ENCODE data around the gene FGF13. TPM values are rescaled to one million over a fixed set of nuclear protein-coding genes. Genes with fewer than 3 reads are reported as not detected.

Gene FGF13
- total RNA-seq, 1 experiment from 2014 or later, result 36.5 TPM

DNA sequence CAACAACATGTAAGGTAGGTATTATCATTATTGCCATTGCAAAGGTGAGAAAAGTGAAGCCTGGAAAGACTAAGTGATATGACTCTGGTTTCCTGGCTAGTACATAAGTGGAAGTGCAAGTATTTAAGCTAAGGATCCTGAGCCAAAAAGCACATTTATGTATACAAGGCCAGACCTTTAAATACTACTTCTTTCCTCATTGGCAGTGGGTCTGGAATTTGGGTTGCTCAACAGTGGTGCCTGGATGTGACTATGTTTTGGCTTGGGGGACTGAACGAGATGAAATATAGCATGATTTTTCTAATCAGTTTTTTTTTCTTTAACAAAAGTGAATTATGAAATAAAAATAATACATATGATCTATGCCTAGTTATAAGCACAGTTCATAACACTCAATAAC is 7.4 kb upstream of the FGF13 start:
- Histone ChIP-seq H3K27ac (ENCODE audit: low read depth, low read length, poor library complexity, severe bottlenecking) (no peak overlapping the region), H3K4me1 (ENCODE audit: insufficient read depth, low read length, poor library complexity, severe bottlenecking) (no peaks in the 10 kb centered on the region), H3K9me3 (ENCODE audit: low read depth, low read length, poor library complexity, severe bottlenecking) (no peaks in the 10 kb centered on the region), H3K36me3 (ENCODE audit: insufficient read depth, low read length, poor library complexity, severe bottlenecking) (no peaks in the 10 kb centered on the region), H3K27me3 (replicated peaks; ENCODE audit: insufficient read depth, low read depth, low read length, poor library complexity) (no peaks in the 10 kb centered on the region), H3K4me3 (ENCODE audit: low read depth, low read length, poor library complexity, severe bottlenecking) (no peak overlapping the region)
- CTCF ChIA-PET, result no interaction called here
- POLR2A ChIA-PET (ENCODE audit: low non-redundant PET), result no interaction called here
- BruUV-seq (replicated peaks), result no TSS peak
- TF ChIP-seq CTCF (conservative IDR thresholded peaks at IDR 0.05; ENCODE audit: low read depth, low read length) (no peak), EZH2 (IDR thresholded peaks at IDR 0.05; ENCODE audit: borderline replicate concordance, low read depth, low read length, poor library complexity, severe bottlenecking) (no peak)
- DNase-seq (ENCODE audit: low spot score), result no peak
- intact Hi-C loops (cut with micrococcal nuclease; ENCODE audit: unreplicated experiment), result loop anchor here (10.0 kb wide), 1 partner anchor 424 kb away; no protein-coding TSS in a partner anchor

- no TSS peak for BruUV-seq (replicated peaks)
- intact Hi-C loops (cut with micrococcal nuclease; ENCODE audit: unreplicated experiment), result loop anchor here (10.0 kb wide), 1 partner anchor 416 kb away; no protein-coding TSS in a partner anchor
- no peak overlapping the region for H3K27ac ChIP-seq (ENCODE audit: low read depth, low read length, poor library complexity, severe bottlenecking)
- no peaks in the 10 kb centered on the region for H3K9me3 ChIP-seq (ENCODE audit: low read depth, low read length, poor library complexity, severe bottlenecking)
- DNase-seq (ENCODE audit: low spot score), result peak; percentile 21
- peak overlapping the region; percentile 52 for H3K4me3 ChIP-seq (ENCODE audit: low read depth, low read length, poor library complexity, severe bottlenecking)
- no peaks in the 10 kb centered on the region for H3K27me3 ChIP-seq (replicated peaks; ENCODE audit: insufficient read depth, low read depth, low read length, poor library complexity)
- ChIA-PET CTCF (no interaction called here), POLR2A (ENCODE audit: low non-redundant PET) (no interaction called here)
- no peak for TF ChIP-seq CTCF (conservative IDR thresholded peaks at IDR 0.05; ENCODE audit: low read depth, low read length)
- TF ChIP-seq EZH2 (IDR thresholded peaks at IDR 0.05; ENCODE audit: borderline replicate concordance, low read depth, low read length, poor library complexity, severe bottlenecking), result no peak
- H3K36me3 ChIP-seq (ENCODE audit: insufficient read depth, low read length, poor library complexity, severe bottlenecking), result no peaks in the 10 kb centered on the region
- no peaks in the 10 kb centered on the region for H3K4me1 ChIP-seq (ENCODE audit: insufficient read depth, low read length, poor library complexity, severe bottlenecking)
Observed at GRCh38 chrX:138710866-138711341, 613 bp downstream of the FGF13 start.

DNA sequence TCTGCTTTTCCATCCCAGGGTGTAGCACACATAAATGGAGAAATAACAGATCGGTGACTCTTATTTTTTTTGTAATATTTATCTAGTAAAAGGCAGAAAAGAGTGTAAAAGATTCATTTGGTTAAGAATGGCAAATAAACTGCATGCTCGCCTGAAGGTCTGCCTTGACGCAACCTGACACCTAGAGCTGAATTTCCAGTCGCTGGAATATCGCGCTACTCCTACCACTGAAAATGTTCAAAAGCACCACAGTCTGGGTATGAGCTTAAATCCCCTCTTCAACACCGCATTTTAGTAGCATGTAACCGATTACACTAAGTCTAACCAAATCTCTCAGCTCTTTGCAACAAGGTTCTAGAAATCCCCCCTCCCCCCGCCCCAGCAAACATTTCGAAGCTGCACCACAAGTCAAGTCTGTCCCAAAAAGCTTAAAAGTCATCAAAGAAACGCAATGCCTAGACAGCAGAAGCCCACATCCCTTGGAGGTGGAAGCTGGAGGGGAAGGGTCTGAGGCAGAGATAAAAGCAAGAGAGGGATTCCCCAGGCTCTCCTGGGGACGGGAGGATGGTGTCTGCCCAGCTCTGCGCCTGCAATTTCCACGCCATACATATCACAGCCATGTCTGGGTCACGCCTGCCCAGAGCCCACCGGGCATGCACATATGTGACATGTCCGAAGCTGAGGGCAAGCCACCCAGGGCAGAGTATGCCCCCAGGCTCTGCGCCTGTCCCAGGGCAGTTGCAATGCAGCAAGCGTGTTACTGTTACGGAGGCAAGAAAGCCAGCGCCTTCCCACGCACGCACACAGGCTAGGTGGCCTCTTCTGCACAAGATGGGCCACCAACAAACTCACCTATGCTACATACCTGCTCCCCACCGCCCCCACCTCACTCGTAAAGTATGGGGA is 1.4 kb downstream of the FGF13 start:
- BruUV-seq (replicated peaks), result no TSS peak
- no peak for DNase-seq (ENCODE audit: low spot score)
- Histone ChIP-seq H3K27me3 (replicated peaks; ENCODE audit: insufficient read depth, low read depth, low read length, poor library complexity) (no peaks in the 10 kb centered on the region), H3K4me3 (ENCODE audit: low read depth, low read length, poor library complexity, severe bottlenecking) (peak overlapping the region; percentile 52), H3K9me3 (ENCODE audit: low read depth, low read length, poor library complexity, severe bottlenecking) (no peaks in the 10 kb centered on the region), H3K27ac (ENCODE audit: low read depth, low read length, poor library complexity, severe bottlenecking) (no peak overlapping the region), H3K4me1 (ENCODE audit: insufficient read depth, low read length, poor library complexity, severe bottlenecking) (no peaks in the 10 kb centered on the region), H3K36me3 (ENCODE audit: insufficient read depth, low read length, poor library complexity, severe bottlenecking) (no peaks in the 10 kb centered on the region)
- CTCF ChIA-PET, result interaction anchor here (0.6 to 1.1 kb wide), 2 partner anchors 43 to 222 kb away, joined by 3 to 6 read pairs; no protein-coding TSS in a partner anchor
- TF ChIP-seq CTCF (conservative IDR thresholded peaks at IDR 0.05; ENCODE audit: low read depth, low read length), result no peak
- TF ChIP-seq EZH2 (IDR thresholded peaks at IDR 0.05; ENCODE audit: borderline replicate concordance, low read depth, low read length, poor library complexity, severe bottlenecking), result no peak
- POLR2A ChIA-PET (ENCODE audit: low non-redundant PET), result no interaction called here
- intact Hi-C loops (cut with micrococcal nuclease; ENCODE audit: unreplicated experiment), result loop anchor here (10.0 kb wide), 1 partner anchor 415 kb away; no protein-coding TSS in a partner anchor
